Neural progenitor cell (in vitro differentiated cells): ENCODE measurements around the gene GPR68.

Experiments used
- EZH2 ChIP-seq: fragments of 200-600 bp; sonication (generic); IDR thresholded peaks from 2 replicates; pipeline ENCODE4 v1.6.1; 2017; ENCODE audit warnings: antibody characterized with exemption, mild to moderate bottlenecking, moderate library complexity
- TF ChIP-seq, protein P1 (sequence below): fragments of 200-600 bp; sonication (generic); IDR thresholded peaks from 2 replicates; pipeline ENCODE4 v1.5.1; 2017; ENCODE audit warnings: antibody characterized with exemption, mild to moderate bottlenecking

DNA sequence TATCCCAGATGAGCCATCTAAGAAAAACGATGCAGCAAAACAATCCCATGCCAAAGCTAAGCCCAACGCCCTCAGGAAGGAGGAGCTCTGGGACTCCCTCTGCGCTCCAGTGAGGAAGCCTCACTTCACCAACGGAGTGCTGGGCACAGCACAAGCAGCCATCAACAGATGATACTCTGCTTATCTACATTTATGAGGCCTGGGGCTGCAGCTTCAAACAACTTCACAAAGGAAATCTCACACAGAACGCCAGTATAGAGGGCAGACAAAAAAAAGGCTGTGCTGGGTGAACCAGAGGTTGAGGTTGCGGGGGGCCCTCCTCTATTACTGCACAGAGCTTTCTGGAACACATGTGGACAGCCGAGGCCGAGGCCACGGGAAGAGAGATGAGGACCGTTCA is 34.9 kb upstream of the GPR68 start:
- TF ChIP-seq, protein P1, sequence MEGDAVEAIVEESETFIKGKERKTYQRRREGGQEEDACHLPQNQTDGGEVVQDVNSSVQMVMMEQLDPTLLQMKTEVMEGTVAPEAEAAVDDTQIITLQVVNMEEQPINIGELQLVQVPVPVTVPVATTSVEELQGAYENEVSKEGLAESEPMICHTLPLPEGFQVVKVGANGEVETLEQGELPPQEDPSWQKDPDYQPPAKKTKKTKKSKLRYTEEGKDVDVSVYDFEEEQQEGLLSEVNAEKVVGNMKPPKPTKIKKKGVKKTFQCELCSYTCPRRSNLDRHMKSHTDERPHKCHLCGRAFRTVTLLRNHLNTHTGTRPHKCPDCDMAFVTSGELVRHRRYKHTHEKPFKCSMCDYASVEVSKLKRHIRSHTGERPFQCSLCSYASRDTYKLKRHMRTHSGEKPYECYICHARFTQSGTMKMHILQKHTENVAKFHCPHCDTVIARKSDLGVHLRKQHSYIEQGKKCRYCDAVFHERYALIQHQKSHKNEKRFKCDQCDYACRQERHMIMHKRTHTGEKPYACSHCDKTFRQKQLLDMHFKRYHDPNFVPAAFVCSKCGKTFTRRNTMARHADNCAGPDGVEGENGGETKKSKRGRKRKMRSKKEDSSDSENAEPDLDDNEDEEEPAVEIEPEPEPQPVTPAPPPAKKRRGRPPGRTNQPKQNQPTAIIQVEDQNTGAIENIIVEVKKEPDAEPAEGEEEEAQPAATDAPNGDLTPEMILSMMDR: no peak
- no peak for TF ChIP-seq EZH2
